ENCODE data around the gene STX8. TPM values are rescaled to one million over a fixed set of nuclear protein-coding genes. Genes with fewer than 3 reads are reported as not detected.

Gene STX8
- total RNA-seq, 2 donors from 2014 or later: 41.6 to 57.2 TPM

DNA sequence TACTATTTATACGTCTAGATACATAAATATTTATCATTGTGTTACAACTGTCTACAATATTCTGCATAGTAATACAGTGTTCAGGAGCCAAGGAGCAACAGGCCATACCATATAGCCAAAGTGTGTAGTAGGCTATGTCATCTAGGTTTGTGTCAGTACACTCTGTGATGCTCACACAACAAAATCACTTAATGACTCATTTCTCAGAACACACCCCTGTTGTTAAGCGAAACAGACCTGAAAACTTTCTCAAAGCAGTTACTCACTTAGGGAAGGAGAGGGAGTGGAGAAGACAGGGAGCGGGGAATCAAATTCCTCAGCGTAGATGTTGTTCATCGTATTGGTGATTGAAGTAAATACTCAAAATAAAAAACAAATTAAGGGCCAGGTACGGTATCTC is 269.5 kb downstream of the STX8 start:
- H3K4me3 ChIP-seq: no peak overlapping the region
- no peaks in the 10 kb centered on the region for H3K36me3 ChIP-seq
- H3K4me1 ChIP-seq: no peaks in the 10 kb centered on the region
- intact Hi-C loops (cut with DNase I): no loop called here
- H3K27ac ChIP-seq: no peak overlapping the region
- H3K27me3 ChIP-seq: no peaks in the 10 kb centered on the region
- H3K9me3 ChIP-seq: no peaks in the 10 kb centered on the region
- TF ChIP-seq, protein P1, sequence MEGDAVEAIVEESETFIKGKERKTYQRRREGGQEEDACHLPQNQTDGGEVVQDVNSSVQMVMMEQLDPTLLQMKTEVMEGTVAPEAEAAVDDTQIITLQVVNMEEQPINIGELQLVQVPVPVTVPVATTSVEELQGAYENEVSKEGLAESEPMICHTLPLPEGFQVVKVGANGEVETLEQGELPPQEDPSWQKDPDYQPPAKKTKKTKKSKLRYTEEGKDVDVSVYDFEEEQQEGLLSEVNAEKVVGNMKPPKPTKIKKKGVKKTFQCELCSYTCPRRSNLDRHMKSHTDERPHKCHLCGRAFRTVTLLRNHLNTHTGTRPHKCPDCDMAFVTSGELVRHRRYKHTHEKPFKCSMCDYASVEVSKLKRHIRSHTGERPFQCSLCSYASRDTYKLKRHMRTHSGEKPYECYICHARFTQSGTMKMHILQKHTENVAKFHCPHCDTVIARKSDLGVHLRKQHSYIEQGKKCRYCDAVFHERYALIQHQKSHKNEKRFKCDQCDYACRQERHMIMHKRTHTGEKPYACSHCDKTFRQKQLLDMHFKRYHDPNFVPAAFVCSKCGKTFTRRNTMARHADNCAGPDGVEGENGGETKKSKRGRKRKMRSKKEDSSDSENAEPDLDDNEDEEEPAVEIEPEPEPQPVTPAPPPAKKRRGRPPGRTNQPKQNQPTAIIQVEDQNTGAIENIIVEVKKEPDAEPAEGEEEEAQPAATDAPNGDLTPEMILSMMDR (IDR thresholded peaks at IDR 0.05): no peak
- no peak for DNase-seq
- H3K9ac ChIP-seq (ENCODE audit: low read depth in 2 of 2, low read length in 2 of 2): no peak overlapping the region

DNA sequence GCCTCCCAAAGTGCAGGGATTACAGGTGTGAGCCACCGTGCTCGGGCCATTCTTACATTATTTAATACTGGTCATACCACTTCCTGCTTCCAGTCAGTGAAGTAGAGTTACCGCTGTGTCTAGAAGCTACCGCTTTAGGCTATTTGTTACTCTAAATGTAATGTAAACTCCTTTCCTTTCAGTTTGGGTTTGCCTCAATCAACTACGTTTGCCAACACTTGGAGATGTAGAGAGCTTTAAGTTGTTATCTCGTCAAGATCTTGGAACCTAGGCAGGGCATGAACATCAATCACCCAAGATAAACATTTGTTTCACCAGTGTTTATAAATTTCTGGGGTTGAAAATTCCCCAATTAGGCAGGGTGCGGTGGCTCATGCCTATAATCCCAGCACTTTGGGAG is 275.9 kb downstream of the STX8 start:
- Histone ChIP-seq H3K27me3 (no peaks in the 10 kb centered on the region), H3K4me1 (no peaks in the 10 kb centered on the region), H3K27ac (no peak overlapping the region), H3K4me3 (no peak overlapping the region), H3K9me3 (no peaks in the 10 kb centered on the region), H3K9ac (ENCODE audit: low read depth in 2 of 2, low read length in 2 of 2) (no peak overlapping the region), H3K36me3 (no peaks in the 10 kb centered on the region)
- TF ChIP-seq, protein P1 (IDR thresholded peaks at IDR 0.05): no peak
- intact Hi-C loops (cut with DNase I): loop anchor here (10.0 kb wide), 1 partner anchor 225 kb away; no protein-coding TSS in a partner anchor
- no peak for DNase-seq

DNA sequence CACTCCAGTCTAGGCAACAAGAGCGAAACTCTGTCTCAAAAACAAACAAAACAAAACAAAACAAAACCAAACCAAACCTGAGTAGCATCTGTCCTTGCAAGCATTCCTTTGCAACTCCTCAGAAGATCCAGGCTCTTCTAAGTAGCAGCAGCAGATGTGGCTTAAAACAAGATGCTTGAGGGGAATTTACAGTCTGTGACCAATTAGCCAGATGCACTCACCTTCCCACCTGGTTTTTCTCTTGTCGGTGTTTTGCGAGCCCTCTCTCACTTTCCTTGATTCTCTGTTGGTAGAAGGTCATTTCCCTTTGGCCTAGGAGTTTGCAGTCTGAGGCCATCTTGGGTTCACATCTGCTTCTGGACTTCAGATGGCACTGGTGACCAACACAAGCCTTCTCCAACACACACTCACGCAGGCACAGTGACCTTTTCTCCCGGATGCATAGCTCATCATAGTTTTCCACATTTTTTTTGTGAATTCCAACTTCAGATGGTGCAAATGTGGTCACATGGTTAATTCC is 276.8 kb downstream of the STX8 start:
- Histone ChIP-seq H3K36me3 (no peaks in the 10 kb centered on the region), H3K9me3 (no peaks in the 10 kb centered on the region), H3K4me1 (no peaks in the 10 kb centered on the region), H3K4me3 (no peak overlapping the region), H3K9ac (ENCODE audit: low read depth in 2 of 2, low read length in 2 of 2) (no peak overlapping the region), H3K27me3 (no peaks in the 10 kb centered on the region), H3K27ac (no peak overlapping the region)
- TF ChIP-seq, protein P1 (IDR thresholded peaks at IDR 0.05): no peak
- intact Hi-C loops (cut with DNase I): loop anchor here (10.0 kb wide), 1 partner anchor 226 kb away; no protein-coding TSS in a partner anchor
- no peak for DNase-seq

DNA sequence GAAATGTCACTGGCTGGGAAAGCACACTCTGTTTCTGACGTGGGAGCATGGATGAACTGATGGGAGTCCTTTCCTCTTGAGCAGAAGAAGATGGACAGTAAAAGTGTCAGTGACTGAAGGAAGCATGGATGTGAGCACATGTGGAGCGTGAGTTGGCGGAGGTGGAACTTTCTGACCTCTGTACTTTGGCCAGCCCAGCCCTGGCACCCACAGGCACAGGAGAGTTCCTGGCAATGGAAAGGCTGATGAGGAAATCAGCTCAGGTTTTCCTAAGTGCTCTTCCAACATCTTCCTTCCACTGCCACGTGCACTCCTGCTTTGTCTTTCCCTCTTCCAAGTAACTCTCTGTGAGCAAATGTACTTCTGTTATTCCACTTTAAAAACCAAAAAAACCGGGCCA is 277.5 kb downstream of the STX8 start:
- DNase-seq: peak; percentile 58
- intact Hi-C loops (cut with DNase I): loop anchor here (10.0 kb wide), 1 partner anchor 227 kb away; no protein-coding TSS in a partner anchor

DNA sequence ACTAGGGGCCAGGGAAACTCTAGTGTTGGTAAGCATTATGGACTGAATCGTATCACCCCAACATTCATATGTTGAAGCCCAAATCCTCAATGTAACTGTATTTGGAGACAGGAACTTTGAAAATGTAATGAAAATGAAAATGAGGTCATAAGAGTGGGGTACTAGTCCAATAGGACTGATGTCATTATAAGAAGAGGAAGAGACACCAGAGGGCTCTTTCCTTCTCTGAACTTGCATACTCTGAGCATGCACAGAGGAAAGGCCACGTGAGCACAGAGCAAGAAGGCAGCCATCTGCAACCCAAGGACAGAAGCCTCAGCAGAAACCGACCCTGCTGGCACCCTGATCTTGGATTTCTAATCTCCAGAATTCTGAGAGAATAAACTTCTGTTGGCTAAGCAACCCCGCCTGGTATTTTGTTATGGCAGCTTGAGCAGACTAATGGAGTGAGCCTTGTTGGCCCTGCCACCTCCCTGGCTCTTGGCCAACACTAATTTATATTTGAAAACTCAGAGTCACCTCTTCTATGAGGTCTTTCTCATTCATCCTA is 280.9 kb downstream of the STX8 start:
- DNase-seq: no peak
- H3K27ac ChIP-seq: no peak overlapping the region
- intact Hi-C loops (cut with DNase I): loop anchor here (5.0 to 10.0 kb wide), 2 partner anchors 230 to 302 kb away; no protein-coding TSS in a partner anchor

More for the DNA sequence above, 277.5 kb downstream of the STX8 start:
- TF ChIP-seq, protein P1 (IDR thresholded peaks at IDR 0.05): no peak
- Histone ChIP-seq H3K9ac (ENCODE audit: low read depth in 2 of 2, low read length in 2 of 2) (no peak overlapping the region), H3K27ac (no peak overlapping the region), H3K27me3 (no peaks in the 10 kb centered on the region), H3K4me3 (no peak overlapping the region), H3K9me3 (no peaks in the 10 kb centered on the region), H3K36me3 (no peaks in the 10 kb centered on the region), H3K4me1 (no peaks in the 10 kb centered on the region)

More for the DNA sequence above, 280.9 kb downstream of the STX8 start:
- Histone ChIP-seq H3K36me3 (no peaks in the 10 kb centered on the region), H3K4me3 (no peak overlapping the region), H3K4me1 (no peaks in the 10 kb centered on the region), H3K27me3 (no peaks in the 10 kb centered on the region), H3K9me3 (no peaks in the 10 kb centered on the region), H3K9ac (ENCODE audit: low read depth in 2 of 2, low read length in 2 of 2) (no peak overlapping the region)
- TF ChIP-seq, protein P1 (IDR thresholded peaks at IDR 0.05): no peak
